Urinary bladder (tissue), 4 donors: ENCODE results near the gene RETNLB. TPM values are rescaled to one million over a fixed set of nuclear protein-coding genes. Genes with fewer than 3 reads are reported as not detected.

Experiments used
- DNase-seq: peaks from one replicate; pipeline ENCODE4 v3.0.0-alpha.2; 2015; ENCODE audit errors: extremely low spot score
- H3K27ac ChIP-seq: one replicate; pipeline ENCODE4 v1.5.1; 2013; ENCODE audit warnings: low read depth, mild to moderate bottlenecking, moderate library complexity
- H3K36me3 ChIP-seq: one replicate; pipeline ENCODE4 v1.6.1; 2013; ENCODE audit warnings: mild to moderate bottlenecking, moderate library complexity; ENCODE audit not compliant: insufficient read depth
- H3K4me1 ChIP-seq: one replicate; pipeline ENCODE4 v1.6.1; 2013; ENCODE audit warnings: mild to moderate bottlenecking, moderate library complexity; ENCODE audit not compliant: insufficient read depth
- H3K4me3 ChIP-seq: one replicate; pipeline ENCODE4 v1.5.1; 2013; ENCODE audit warnings: low read depth, low read length
- WGBS: extraction: QIAGEN DNeasy Blood & Tissue Kit; methylation state at CpG from one replicate; pipeline ENCODE4 v1.1.7; 2013; 5-methylcytosine and 5-hydroxymethylcytosine counted together
- polyA plus RNA-seq: library from polyadenylated mRNA; stranded (reverse); fragments of 200-250 nt; gene quantifications from one replicate; pipeline ENCODE4 v1.2.3, GENCODE V29; 2013
- small RNA-seq: library from RNA; depleted of rRNA; stranded (forward); fragments of <200 nt; gene quantifications from one replicate; pipeline ENCODE3, GENCODE V24; 2014
- total RNA-seq: library from RNA; depleted of rRNA; stranded (reverse); fragments of >200 nt; gene quantifications from one replicate; pipeline ENCODE4 v1.2.3, GENCODE V29; 2014
- donor health status: healthy with polysubstance abuse.
- donor health status: healthy.

Gene RETNLB
- total and polyA plus RNA-seq, 2 donors: not detected

- DNase-seq: no peak
- no peak overlapping the region for H3K27ac ChIP-seq
- 76% methylated on average over 4 of the region's 4 CpGs for WGBS
Observed at GRCh38 chr3:108724101-108724500, 33.1 kb downstream of the RETNLB start.

GRCh38 chr3:108722724-108723123 lies 34.5 kb downstream of the RETNLB start:
- no peaks in the 10 kb centered on the region for H3K36me3 ChIP-seq
- no peak overlapping the region for H3K4me3 ChIP-seq
- H3K4me1 ChIP-seq: no peaks in the 10 kb centered on the region
- H3K27ac ChIP-seq: no peak overlapping the region
- no peak for DNase-seq
- 49% methylated on average over 1 of the region's 1 CpG for WGBS

More at GRCh38 chr3:108724101-108724500, 33.1 kb downstream of the RETNLB start:
- no peaks in the 10 kb centered on the region for H3K36me3 ChIP-seq
- H3K4me3 ChIP-seq: no peak overlapping the region
- no peaks in the 10 kb centered on the region for H3K4me1 ChIP-seq

GRCh38 chr3:108719178-108719806 lies 37.9 kb downstream of the RETNLB start:
- Histone ChIP-seq H3K4me1 (no peaks in the 10 kb centered on the region), H3K36me3 (no peaks in the 10 kb centered on the region), H3K27ac (no peak overlapping the region), H3K4me3 (no peak overlapping the region)
- 34% methylated on average over 2 of the region's 2 CpGs for WGBS
- DNase-seq: no peak

- Histone ChIP-seq H3K4me3 (no peak overlapping the region), H3K27ac (no peak overlapping the region), H3K4me1 (no peaks in the 10 kb centered on the region), H3K36me3 (no peaks in the 10 kb centered on the region)
- DNase-seq: no peak
- WGBS: 27% methylated on average over 2 of the region's 2 CpGs
Observed at GRCh38 chr3:108718454-108718853, 38.8 kb downstream of the RETNLB start.

- no peaks in the 10 kb centered on the region for H3K4me1 ChIP-seq
- no peak for DNase-seq
- H3K4me3 ChIP-seq: no peak overlapping the region
- no peaks in the 10 kb centered on the region for H3K36me3 ChIP-seq
- no peak overlapping the region for H3K27ac ChIP-seq
- WGBS: 87% methylated on average over 3 of the region's 3 CpGs
Observed at GRCh38 chr3:108713816-108714215, 43.4 kb downstream of the RETNLB start.

- WGBS: 84% methylated on average over 5 of the region's 5 CpGs
- Histone ChIP-seq H3K36me3 (no peaks in the 10 kb centered on the region), H3K27ac (no peak overlapping the region), H3K4me1 (no peaks in the 10 kb centered on the region), H3K4me3 (no peak overlapping the region)
- no peak for DNase-seq
Observed at GRCh38 chr3:108713009-108713516, 44.1 kb downstream of the RETNLB start.

Small RNAs within 50 kb of the gene (small RNA-seq; reads per million reads assigned to genes)
- gene AC092185.1: not detected

Other genes with a start within 250 kb of the RETNLB start
- gene MYH15, start 246.8 kb downstream of the RETNLB start, total RNA-seq: 1.2 TPM
- 0.10 TPM for gene MYH15, start 246.8 kb downstream of the RETNLB start, polyA plus RNA-seq
- 28.2 TPM for gene CIP2A, start 168.0 kb downstream of the RETNLB start, total RNA-seq
- 2.6 TPM for gene CIP2A, start 168.0 kb downstream of the RETNLB start, polyA plus RNA-seq
- 39.2 TPM for gene DZIP3, start 167.7 kb downstream of the RETNLB start, total RNA-seq
- gene DZIP3, start 167.7 kb downstream of the RETNLB start, polyA plus RNA-seq: 8.2 TPM
- gene TRAT1, start 65.4 kb upstream of the RETNLB start, total RNA-seq: 0.95 TPM
- 0.34 TPM for gene TRAT1, start 65.4 kb upstream of the RETNLB start, polyA plus RNA-seq
- not detected for gene GUCA1C, start 196.5 kb upstream of the RETNLB start, total RNA-seq
- 0.28 TPM for gene GUCA1C, start 196.5 kb upstream of the RETNLB start, polyA plus RNA-seq